HEK293 (cell line): ENCODE results near the gene SART1.

Experiments
- CTCF ChIP-seq: fragments of 450-650 bp; formaldehyde crosslinking; IDR thresholded peaks from 2 replicates; pipeline ENCODE4 v1.5.1; 2016; ENCODE audit warnings: missing biosample characterization, missing genetic modification characterization
- MZF1 ChIP-seq: fragments of 450-650 bp; formaldehyde crosslinking; IDR thresholded peaks from 2 replicates; pipeline ENCODE4 v1.5.1; 2017; ENCODE audit warnings: missing biosample characterization, missing genetic modification characterization, borderline replicate concordance
- PBX3 ChIP-seq: sonication (generic); formaldehyde crosslinking; IDR thresholded peaks from 2 replicates; pipeline ENCODE4 v1.8.1; 2022; ENCODE audit warnings: mild to moderate bottlenecking, moderate library complexity, missing genetic modification reagents
- PRDM4 ChIP-seq: fragments of 450-650 bp; formaldehyde crosslinking; IDR thresholded peaks from 2 replicates; pipeline ENCODE4 v1.5.1; 2017; ENCODE audit warnings: missing biosample characterization, missing genetic modification characterization
- REST ChIP-seq: fragments of 450-650 bp; formaldehyde crosslinking; IDR thresholded peaks from 2 replicates; pipeline ENCODE4 v1.5.1; 2016; ENCODE audit warnings: missing biosample characterization, missing genetic modification characterization
- ZBTB17 ChIP-seq: fragments of 450-650 bp; formaldehyde crosslinking; IDR thresholded peaks from 2 replicates; pipeline ENCODE4 v1.5.1; 2016; ENCODE audit warnings: missing biosample characterization, missing genetic modification characterization
- ZNF146 ChIP-seq: fragments of 450-650 bp; formaldehyde crosslinking; IDR thresholded peaks from 2 replicates; pipeline ENCODE4 v1.5.1; 2016; ENCODE audit warnings: missing biosample characterization, missing genetic modification characterization
- ZNF155 ChIP-seq: fragments of 450-650 bp; formaldehyde crosslinking; IDR thresholded peaks from 2 replicates; pipeline ENCODE4 v1.5.1; 2016; ENCODE audit warnings: missing biosample characterization, missing genetic modification characterization
- ZNF175 ChIP-seq: fragments of 450-650 bp; formaldehyde crosslinking; IDR thresholded peaks from 2 replicates; pipeline ENCODE4 v1.5.1; 2016; ENCODE audit warnings: missing biosample characterization, missing genetic modification characterization
- ZNF18 ChIP-seq: fragments of 450-650 bp; formaldehyde crosslinking; IDR thresholded peaks from 2 replicates; pipeline ENCODE4 v1.5.1; 2016; ENCODE audit warnings: missing biosample characterization, missing genetic modification characterization
- ZNF473 ChIP-seq: fragments of 450-650 bp; formaldehyde crosslinking; IDR thresholded peaks from 2 replicates; pipeline ENCODE4 v1.5.1; 2017; ENCODE audit warnings: missing biosample characterization, missing genetic modification characterization
- ZNF621 ChIP-seq: fragments of 450-650 bp; formaldehyde crosslinking; IDR thresholded peaks from 2 replicates; pipeline ENCODE4 v1.5.1; 2017; ENCODE audit warnings: missing biosample characterization, missing genetic modification characterization
- ZNF785 ChIP-seq: fragments of 450-650 bp; formaldehyde crosslinking; IDR thresholded peaks from 2 replicates; pipeline ENCODE4 v1.5.1; 2016; ENCODE audit warnings: missing biosample characterization, missing genetic modification characterization

- TF ChIP-seq PBX3 (CRISPR knock-in tag) (no peak), REST (tag by site-specific recombination) (no peak), ZNF18 (tag by site-specific recombination) (no peak), ZNF785 (tag by site-specific recombination) (no peak), ZNF155 (tag by site-specific recombination) (no peak), CTCF (tag by site-specific recombination) (no peak), ZNF621 (no peak), ZNF175 (no peak), PRDM4 (tag by site-specific recombination) (no peak), MZF1 (tag by site-specific recombination) (no peak), ZBTB17 (tag by site-specific recombination) (no peak), ZNF473 (no peak), ZNF146 (tag by site-specific recombination) (no peak)
Observed at GRCh38 chr11:65912845-65913244, 48.7 kb upstream of the SART1 start.
